SU-DHL-6 (cell line): Measurements from ENCODE around the gene NET1.

Experiments
- H2AFZ ChIP-seq: fragments of 200-600 bp; sonication (generic); 2 replicates; pipeline ENCODE4 v1.6.1; 2014; ENCODE audit warnings: low read depth, mild to moderate bottlenecking, moderate library complexity, mixed read lengths, antibody characterized with exemption, low read length; ENCODE audit not compliant: severe bottlenecking
- H3F3A ChIP-seq: fragments of 200-600 bp; shearing (Covaris generic); 2 replicates; pipeline ENCODE4 v1.6.0; 2016; ENCODE audit warnings: antibody characterized with exemption, mild to moderate bottlenecking; ENCODE audit not compliant: insufficient read depth
- H3K27ac ChIP-seq: fragments of 200-600 bp; sonication (generic); 2 replicates; pipeline ENCODE4 v1.5.1; 2016; ENCODE audit warnings: low read depth, mild to moderate bottlenecking, low read length, moderate library complexity, mixed read lengths
- H3K27me3 ChIP-seq: fragments of 200-600 bp; sonication (generic), shearing (Covaris generic); 2 replicates; pipeline ENCODE4 v1.6.0; 2014; ENCODE audit warnings: mild to moderate bottlenecking, low read length
- H3K36me3 ChIP-seq: fragments of 200-600 bp; sonication (generic); 2 replicates; pipeline ENCODE4 v1.6.1; 2014; ENCODE audit warnings: mild to moderate bottlenecking, low read length, mixed read lengths
- H3K4me2 ChIP-seq: fragments of 300-600, 200-600 bp; shearing (Covaris generic), sonication (generic); 2 replicates; pipeline ENCODE4 v1.6.0; 2014; ENCODE audit warnings: low read length, low read depth, mild to moderate bottlenecking; ENCODE audit not compliant: poor library complexity, severe bottlenecking
- H3K4me3 ChIP-seq: fragments of 200-600 bp; sonication (generic); 2 replicates; pipeline ENCODE4 v1.5.1; 2014; ENCODE audit warnings: antibody characterized with exemption, low read length, mild to moderate bottlenecking, mixed read lengths; ENCODE audit not compliant: insufficient read depth, poor library complexity, severe bottlenecking
- H3K79me2 ChIP-seq: fragments of 200-600 bp; sonication (generic); 2 replicates; pipeline ENCODE4 v1.6.1; 2014; ENCODE audit warnings: mild to moderate bottlenecking, low read length, moderate library complexity; ENCODE audit not compliant: insufficient read depth
- H3K9ac ChIP-seq: fragments of 200-600 bp; sonication (generic); 2 replicates; pipeline ENCODE4 v1.7.0; 2014; ENCODE audit warnings: mild to moderate bottlenecking, low read length
- H3K9me2 ChIP-seq: fragments of 200-600 bp; sonication (generic); replicated peaks from 2 replicates; pipeline ENCODE4 v1.6.1; 2014; ENCODE audit warnings: low read length; ENCODE audit not compliant: insufficient read depth
- H3K9me3 ChIP-seq: fragments of 200-600 bp; sonication (generic); 2 replicates; pipeline ENCODE4 v1.6.1; 2014; ENCODE audit warnings: low read length, mixed read lengths; ENCODE audit not compliant: insufficient read depth
- H4K20me1 ChIP-seq: fragments of 200-600 bp; sonication (generic); 2 replicates; pipeline ENCODE4 v1.6.1; 2014; ENCODE audit warnings: low read depth, mild to moderate bottlenecking, antibody characterized with exemption, low read length, moderate library complexity, mixed read lengths
- EZH2phosphoT487 ChIP-seq: fragments of 200-600 bp; sonication (generic), shearing (Covaris generic); conservative IDR thresholded peaks from 2 replicates; pipeline ENCODE4 v1.6.1; 2018; ENCODE audit warnings: mild to moderate bottlenecking, antibody characterized with exemption, low read length, moderate library complexity, mixed read lengths
- TF ChIP-seq, protein P1 (sequence below): fragments of 200-600 bp; sonication (generic); IDR thresholded peaks from one replicate; pipeline ENCODE4 v1.5.1; 2017; ENCODE audit warnings: antibody characterized with exemption, mild to moderate bottlenecking, low read length, moderate library complexity; ENCODE audit not compliant: insufficient read depth, poor library complexity, severe bottlenecking

Gene NET1

DNA sequence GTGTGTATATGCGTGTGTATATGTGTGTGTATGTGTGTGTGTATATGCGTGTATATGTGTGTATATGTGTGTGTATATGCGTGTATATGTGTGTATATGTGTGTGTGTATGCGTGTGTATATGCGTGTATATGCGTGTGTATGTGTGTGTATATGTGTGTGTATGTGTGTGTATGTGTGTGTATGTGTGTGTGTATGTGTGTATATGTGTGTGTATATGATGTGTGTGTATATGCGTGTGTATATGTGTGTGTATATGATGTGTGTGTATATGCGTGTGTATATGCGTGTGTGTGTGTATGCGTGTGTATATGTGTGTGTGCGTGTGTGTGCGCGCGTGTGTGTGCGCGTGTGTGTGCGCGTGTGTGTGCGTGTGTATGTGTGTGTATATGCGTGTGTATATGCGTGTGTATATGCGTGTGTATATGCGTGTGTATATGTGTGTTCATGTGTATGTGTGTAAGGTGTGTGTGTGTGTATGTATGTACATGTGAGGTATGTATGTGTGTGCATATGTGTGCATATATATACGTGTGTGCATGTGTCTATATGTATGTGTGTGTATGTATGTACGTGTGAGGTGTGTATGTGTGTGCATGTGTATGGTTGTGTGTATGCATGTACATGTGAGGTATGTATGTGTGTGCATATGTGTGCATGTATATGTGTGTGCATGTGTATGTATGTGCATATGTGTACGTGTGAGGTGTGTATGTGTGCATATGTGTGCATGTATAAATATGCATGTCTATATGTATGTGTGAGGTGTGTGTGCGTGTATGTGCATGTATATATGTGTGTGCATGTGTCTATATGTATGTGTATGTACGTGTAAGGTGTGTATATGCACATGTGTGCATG lies 41.6 kb upstream of the NET1 start:
- Histone ChIP-seq H3K27ac (no peak overlapping the region), H3K4me3 (no peak overlapping the region), H3K27me3 (no peaks in the 10 kb centered on the region), H3K9ac (no peak overlapping the region), H3K36me3 (no peaks in the 10 kb centered on the region), H3K79me2 (no peaks in the 10 kb centered on the region), H3F3A (peaks cover 12% of the 10 kb centered on the region; the same call in 1 of the 2 replicates), H3K9me2 (no peaks in the 10 kb centered on the region), H3K4me2 (no peak overlapping the region), H2AFZ (no peak overlapping the region), H3K9me3 (peaks cover 12% of the 10 kb centered on the region; the same call in 1 of the 2 replicates), H4K20me1 (no peaks in the 10 kb centered on the region)
- TF ChIP-seq EZH2phosphoT487 = no peak
- TF ChIP-seq, protein P1, sequence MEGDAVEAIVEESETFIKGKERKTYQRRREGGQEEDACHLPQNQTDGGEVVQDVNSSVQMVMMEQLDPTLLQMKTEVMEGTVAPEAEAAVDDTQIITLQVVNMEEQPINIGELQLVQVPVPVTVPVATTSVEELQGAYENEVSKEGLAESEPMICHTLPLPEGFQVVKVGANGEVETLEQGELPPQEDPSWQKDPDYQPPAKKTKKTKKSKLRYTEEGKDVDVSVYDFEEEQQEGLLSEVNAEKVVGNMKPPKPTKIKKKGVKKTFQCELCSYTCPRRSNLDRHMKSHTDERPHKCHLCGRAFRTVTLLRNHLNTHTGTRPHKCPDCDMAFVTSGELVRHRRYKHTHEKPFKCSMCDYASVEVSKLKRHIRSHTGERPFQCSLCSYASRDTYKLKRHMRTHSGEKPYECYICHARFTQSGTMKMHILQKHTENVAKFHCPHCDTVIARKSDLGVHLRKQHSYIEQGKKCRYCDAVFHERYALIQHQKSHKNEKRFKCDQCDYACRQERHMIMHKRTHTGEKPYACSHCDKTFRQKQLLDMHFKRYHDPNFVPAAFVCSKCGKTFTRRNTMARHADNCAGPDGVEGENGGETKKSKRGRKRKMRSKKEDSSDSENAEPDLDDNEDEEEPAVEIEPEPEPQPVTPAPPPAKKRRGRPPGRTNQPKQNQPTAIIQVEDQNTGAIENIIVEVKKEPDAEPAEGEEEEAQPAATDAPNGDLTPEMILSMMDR = no peak

DNA sequence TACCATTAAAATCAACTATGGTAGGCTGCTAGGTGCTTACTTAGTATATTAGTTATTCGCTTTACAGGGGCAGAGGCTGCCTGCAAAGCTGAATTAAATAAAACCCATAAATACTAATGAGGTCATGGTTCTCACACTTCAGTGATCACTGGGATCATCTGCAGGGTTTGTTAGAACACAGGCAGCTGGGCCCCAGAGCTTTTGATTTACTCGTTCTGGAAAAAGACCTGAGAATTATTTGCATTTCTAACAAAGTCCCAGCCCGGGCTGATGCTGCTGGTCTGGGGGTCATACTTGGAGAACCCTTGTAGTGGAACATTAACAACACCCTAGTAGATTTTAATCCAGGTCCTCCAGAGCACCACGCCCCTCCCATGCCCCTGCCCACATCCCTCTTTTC lies 39.0 kb upstream of the NET1 start:
- H3K27ac ChIP-seq = no peak overlapping the region
- no peaks in the 10 kb centered on the region for H3K36me3 ChIP-seq
- H3K4me3 ChIP-seq = no peak overlapping the region
- H3K27me3 ChIP-seq = no peaks in the 10 kb centered on the region
- no peak overlapping the region for H3K4me2 ChIP-seq
- no peaks in the 10 kb centered on the region for H4K20me1 ChIP-seq
- H2AFZ ChIP-seq = no peak overlapping the region
- TF ChIP-seq EZH2phosphoT487 = no peak
- TF ChIP-seq, protein P1 = no peak
- H3K9me3 ChIP-seq = peaks cover 12% of the 10 kb centered on the region; the same call in 1 of the 2 replicates
- H3F3A ChIP-seq = peaks cover 12% of the 10 kb centered on the region; the same call in 1 of the 2 replicates
- no peaks in the 10 kb centered on the region for H3K79me2 ChIP-seq
- no peak overlapping the region for H3K9ac ChIP-seq
- H3K9me2 ChIP-seq = no peaks in the 10 kb centered on the region

DNA sequence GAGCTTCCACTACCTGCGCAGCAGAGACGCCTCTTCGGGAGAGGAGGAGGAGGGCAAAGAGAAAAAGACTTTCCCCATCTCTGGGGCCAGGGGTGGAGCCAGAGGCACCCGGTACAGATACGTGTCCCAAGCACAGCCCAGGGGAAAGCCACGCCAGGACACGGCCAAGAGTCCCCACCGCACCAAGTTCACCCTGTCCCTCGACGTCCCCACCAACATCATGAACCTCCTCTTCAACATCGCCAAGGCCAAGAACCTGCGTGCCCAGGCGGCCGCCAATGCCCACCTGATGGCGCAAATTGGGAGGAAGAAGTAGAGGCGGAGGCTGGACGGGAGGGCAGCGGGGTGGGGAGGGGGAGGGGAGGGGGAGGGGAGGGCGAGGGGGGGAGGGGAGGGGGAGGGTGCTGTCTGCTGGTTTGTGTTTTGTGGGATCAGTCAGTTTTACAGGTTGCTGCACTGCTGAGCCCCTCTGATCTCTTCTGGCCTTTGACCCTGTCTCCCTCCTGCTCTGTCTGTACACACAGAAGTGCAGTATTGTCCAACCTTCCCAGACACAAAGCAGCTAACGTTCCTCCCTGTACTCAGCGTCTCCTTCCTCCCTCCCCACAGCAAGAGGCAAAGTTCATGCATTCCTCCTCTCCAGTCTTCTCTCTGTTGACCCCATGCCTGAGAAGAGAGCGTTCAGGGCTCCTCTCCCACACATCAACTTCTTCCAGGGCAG lies 38.3 kb upstream of the NET1 start:
- Histone ChIP-seq H3K4me3 (no peak overlapping the region), H3K79me2 (no peaks in the 10 kb centered on the region), H3K27me3 (no peaks in the 10 kb centered on the region), H3K9me2 (no peaks in the 10 kb centered on the region), H3K9me3 (peaks cover 12% of the 10 kb centered on the region; the same call in 1 of the 2 replicates), H3K4me2 (no peak overlapping the region), H2AFZ (no peak overlapping the region), H3K27ac (no peak overlapping the region), H3F3A (peaks cover 12% of the 10 kb centered on the region; the same call in 1 of the 2 replicates), H4K20me1 (no peaks in the 10 kb centered on the region), H3K9ac (no peak overlapping the region), H3K36me3 (no peaks in the 10 kb centered on the region)
- TF ChIP-seq, protein P1 = no peak
- no peak for TF ChIP-seq EZH2phosphoT487
